Muscle layer of colon (tissue), 2 donors: Measurements from ENCODE around the gene RNU6-9.

ENCODE experiments used
- H3K27ac ChIP-seq: one replicate; pipeline ENCODE4 v1.7.0; 2013; ENCODE audit warnings: low read depth, mild to moderate bottlenecking, low read length, moderate library complexity
- H3K27me3 ChIP-seq, 2 donors: one replicate each; pipeline ENCODE4 v1.7.0; 2013; ENCODE audit warnings: low read length in 2 of 2, mild to moderate bottlenecking in 2 of 2; ENCODE audit not compliant: insufficient read depth in 2 of 2, control insufficient read depth in 1 of 2
- H3K36me3 ChIP-seq: one replicate; pipeline ENCODE4 v1.7.0; 2013; ENCODE audit warnings: mild to moderate bottlenecking, low read length; ENCODE audit not compliant: insufficient read depth
- H3K4me1 ChIP-seq: one replicate; pipeline ENCODE4 v1.7.0; 2013; ENCODE audit warnings: mild to moderate bottlenecking, low read length; ENCODE audit not compliant: insufficient read depth
- H3K4me3 ChIP-seq, 2 donors: one replicate each; pipeline ENCODE4 v1.7.0; 2013; ENCODE audit warnings: low read length in 2 of 2, low read depth in 1 of 2, mild to moderate bottlenecking in 1 of 2, moderate library complexity in 1 of 2
- H3K9ac ChIP-seq: one replicate; pipeline ENCODE4 v1.7.0; 2013; ENCODE audit warnings: low read length
- H3K9me3 ChIP-seq: one replicate; pipeline ENCODE4 v1.7.0; 2013; ENCODE audit warnings: mild to moderate bottlenecking, low read length
- donor health status: abdominal sarcoma.
- donor health status: Adenocarcinoma of cecum.

The RNU6-9 gene

GRCh38 chr19:937259-937694 lies 44.0 kb downstream of the RNU6-9 start:
- Histone ChIP-seq H3K9me3 (no peaks in the 10 kb centered on the region), H3K27me3 (no peaks in the 10 kb centered on the region), H3K4me1 (peaks cover 44% of the 10 kb centered on the region), H3K4me3 (no peak overlapping the region), H3K27ac (no peak overlapping the region), H3K36me3 (no peaks in the 10 kb centered on the region), H3K9ac (no peak overlapping the region)

- Histone ChIP-seq H3K27ac (no peak overlapping the region), H3K27me3 (no peaks in the 10 kb centered on the region), H3K36me3 (no peaks in the 10 kb centered on the region), H3K4me1 (peaks cover 35% of the 10 kb centered on the region), H3K9me3 (no peaks in the 10 kb centered on the region), H3K4me3 (no peak overlapping the region), H3K9ac (no peak overlapping the region)
These were observed 45.1 kb downstream of the RNU6-9 start for GRCh38 chr19:938233-938923.

- Histone ChIP-seq H3K27ac (no peak overlapping the region), H3K27me3 (no peaks in the 10 kb centered on the region), H3K4me1 (peaks cover 24% of the 10 kb centered on the region), H3K4me3 (no peak overlapping the region), H3K9ac (no peak overlapping the region), H3K9me3 (no peaks in the 10 kb centered on the region), H3K36me3 (no peaks in the 10 kb centered on the region)
These were observed 46.2 kb downstream of the RNU6-9 start for GRCh38 chr19:939439-939838.

GRCh38 chr19:939922-940321 lies 46.6 kb downstream of the RNU6-9 start:
- Histone ChIP-seq H3K27ac (peak overlapping the region; percentile 76), H3K36me3 (no peaks in the 10 kb centered on the region), H3K27me3 (no peaks in the 10 kb centered on the region), H3K9me3 (no peaks in the 10 kb centered on the region), H3K9ac (no peak overlapping the region), H3K4me3 (no peak overlapping the region), H3K4me1 (peaks cover 19% of the 10 kb centered on the region)

GRCh38 chr19:940591-941291 lies 47.5 kb downstream of the RNU6-9 start:
- Histone ChIP-seq H3K36me3 (no peaks in the 10 kb centered on the region), H3K4me3 (peak overlapping the region; percentile 3 to 32), H3K27me3 (no peaks in the 10 kb centered on the region), H3K27ac (peak overlapping the region; percentile 76), H3K9me3 (no peaks in the 10 kb centered on the region), H3K9ac (peak overlapping the region; percentile 3), H3K4me1 (peaks cover 14% of the 10 kb centered on the region)

GRCh38 chr19:941292-942132 lies 48.2 kb downstream of the RNU6-9 start:
- Histone ChIP-seq H3K27me3 (no peaks in the 10 kb centered on the region), H3K27ac (peak overlapping the region; percentile 76), H3K4me1 (peaks cover 14% of the 10 kb centered on the region), H3K4me3 (peak overlapping the region; percentile 3 to 32), H3K9ac (peak overlapping the region; percentile 3), H3K9me3 (no peaks in the 10 kb centered on the region), H3K36me3 (no peaks in the 10 kb centered on the region)

GRCh38 chr19:942133-942645 lies 48.9 kb downstream of the RNU6-9 start:
- Histone ChIP-seq H3K4me3 (no peak overlapping the region), H3K27ac (no peak overlapping the region), H3K27me3 (no peaks in the 10 kb centered on the region), H3K4me1 (peaks cover 14% of the 10 kb centered on the region), H3K36me3 (no peaks in the 10 kb centered on the region), H3K9me3 (no peaks in the 10 kb centered on the region), H3K9ac (no peak overlapping the region)
